Pancreas (tissue), 10 donors: ENCODE data around the gene TRPM3. TPM values are rescaled to one million over a fixed set of nuclear protein-coding genes. Genes with fewer than 3 reads are reported as not detected.

Experiments used
- ATAC-seq, 4 donors: fragments of 200-7000 bp; cut with Tn5 transposase; one replicate each; pipeline versions ENCODE4 v1.8.0 to v1.9.1; 2020; ENCODE audit warnings: mild to moderate bottlenecking in 4 of 4, moderate library complexity in 4 of 4
- DNase-seq, 6 donors: peaks; one replicate each; pipeline ENCODE4 v3.0.0-alpha.2; 2020
- FAIRE-seq: peaks from 2 replicates; lab custom pipeline; 2012; peaks lifted over from hg19 to GRCh38; lab: Jason Lieb, UNC
- H3K27ac ChIP-seq, 4 donors: fragments of 200-600 bp; sonication (generic); 1 replicate in 3 of 4; 2 replicates in 1 of 4; pipeline versions ENCODE4 v1.5.0 to v1.8.0; 2020
- H3K27me3 ChIP-seq, 4 donors: fragments of 200-600 bp; one replicate each; pipeline ENCODE4 v1.8.0; 2021
- H3K36me3 ChIP-seq, 3 donors: fragments of 200-600 bp; sonication (generic) in 1 of 3; one replicate each; pipeline versions ENCODE4 v1.5.0 to v1.8.0; 2020 to 2021
- H3K4me1 ChIP-seq, 3 donors: fragments of 200-600 bp; one replicate each; pipeline ENCODE4 v1.8.0; 2021
- H3K4me3 ChIP-seq, 4 donors: fragments of 200-600 bp; sonication (generic) in 2 of 4; one replicate each; pipeline versions ENCODE4 v1.5.0 to v1.8.0; 2020 to 2021
- H3K9me3 ChIP-seq, 4 donors: fragments of 200-600 bp; one replicate each; pipeline ENCODE4 v1.8.0; 2021
- WGBS, 2 donors: extraction: QIAGEN DNeasy Blood & Tissue Kit; methylation state at CpG; one replicate each; pipeline ENCODE4 v1.1.7; 2013; 5-methylcytosine and 5-hydroxymethylcytosine counted together
- intact Hi-C, 3 donors: fragments of 100-400 bp; cut with DNase I; formaldehyde crosslinking; loops; one replicate each; pipeline versions ENCODE4 v1.11.1 to v1.14.2; 2022
- polyA plus RNA-seq, 2 donors: library from polyadenylated mRNA; stranded (reverse); fragments of 200-250 nt; gene quantifications; one replicate each; pipeline ENCODE4 v1.2.3, GENCODE V29; 2013
- total RNA-seq, 6 donors: library from RNA; stranded (reverse); fragmentation: NEBNext Ultra II Directional in 4 of 6; extraction: Animal tissue kit (Norgen Biotek cat#: 25700) in 4 of 6; gene quantifications; one replicate each; pipeline versions ENCODE4 v1.2.1 to v1.2.4, GENCODE V29; 2021 to 2023
- TF ChIP-seq, protein P1 (sequence below), 4 donors: fragments of 200-600 bp; sonication (generic) in 3 of 4; IDR thresholded peaks; one replicate each; pipeline versions ENCODE4 v1.5.0 to v1.8.0; 2021; ENCODE audit warnings: antibody characterized with exemption in 4 of 4
- donor health status: healthy with polysubstance abuse.
- donor health status: DM: no; HTN: no; CAD: no; lungs with moderate emphysema.
- donor health status: DM: no; HTN: no; CAD: no.
- donor health status: control.
- donor health status: control.
- donor health status: Bipolar disorder and iron deficiency.
- donor health status: DM: yes; HTN: yes; CAD: no.
- donor health status: DM: no; HTN: no; CAD: no.
- donor health status: DM: no; HTN: no; CAD: no.
- donor health status: DM: yes; HTN: yes; CAD: no.

Gene TRPM3
- total and polyA plus RNA-seq, 8 donors, result 0.22 to 1.9 (median 0.76) TPM

DNA sequence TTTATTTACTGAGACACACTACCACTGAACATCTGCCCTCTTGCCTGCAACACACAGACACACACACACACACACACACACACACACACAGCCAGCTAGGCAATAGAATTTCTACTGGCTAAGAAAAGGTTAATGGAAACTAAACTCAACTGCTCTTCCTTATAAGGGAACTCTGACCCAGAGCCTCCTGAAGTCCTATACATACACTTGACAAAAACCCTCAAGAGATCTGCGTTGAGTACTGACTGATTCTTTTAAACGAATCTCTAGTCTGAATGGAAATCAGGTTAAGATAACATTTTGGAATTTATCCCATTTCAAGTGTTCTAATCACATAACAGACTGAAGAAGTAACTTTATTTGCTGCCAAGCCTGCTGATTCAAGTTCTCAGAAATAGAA lies 25.9 kb upstream of the TRPM3 start:
- TF ChIP-seq, protein P1, sequence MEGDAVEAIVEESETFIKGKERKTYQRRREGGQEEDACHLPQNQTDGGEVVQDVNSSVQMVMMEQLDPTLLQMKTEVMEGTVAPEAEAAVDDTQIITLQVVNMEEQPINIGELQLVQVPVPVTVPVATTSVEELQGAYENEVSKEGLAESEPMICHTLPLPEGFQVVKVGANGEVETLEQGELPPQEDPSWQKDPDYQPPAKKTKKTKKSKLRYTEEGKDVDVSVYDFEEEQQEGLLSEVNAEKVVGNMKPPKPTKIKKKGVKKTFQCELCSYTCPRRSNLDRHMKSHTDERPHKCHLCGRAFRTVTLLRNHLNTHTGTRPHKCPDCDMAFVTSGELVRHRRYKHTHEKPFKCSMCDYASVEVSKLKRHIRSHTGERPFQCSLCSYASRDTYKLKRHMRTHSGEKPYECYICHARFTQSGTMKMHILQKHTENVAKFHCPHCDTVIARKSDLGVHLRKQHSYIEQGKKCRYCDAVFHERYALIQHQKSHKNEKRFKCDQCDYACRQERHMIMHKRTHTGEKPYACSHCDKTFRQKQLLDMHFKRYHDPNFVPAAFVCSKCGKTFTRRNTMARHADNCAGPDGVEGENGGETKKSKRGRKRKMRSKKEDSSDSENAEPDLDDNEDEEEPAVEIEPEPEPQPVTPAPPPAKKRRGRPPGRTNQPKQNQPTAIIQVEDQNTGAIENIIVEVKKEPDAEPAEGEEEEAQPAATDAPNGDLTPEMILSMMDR (IDR thresholded peaks at IDR 0.05), result no peak
- Histone ChIP-seq H3K36me3 (no peaks in the 10 kb centered on the region), H3K9me3 (peaks cover 0 to 3% (median 0%) of the 10 kb centered on the region in 4 donors), H3K4me3 (no peak overlapping the region), H3K4me1 (no peaks in the 10 kb centered on the region), H3K27me3 (no peaks in the 10 kb centered on the region), H3K27ac (no peak overlapping the region)
- WGBS, 2 donors, result 21 to 31% methylated on average over 2 of the region's 2 CpGs
- no peak for ATAC-seq
- no peak for DNase-seq
- intact Hi-C loops, result no loop called here
- no peak for FAIRE-seq

- ATAC-seq (no peak), DNase-seq (no peak), FAIRE-seq (no peak)
- Histone ChIP-seq H3K36me3 (no peaks in the 10 kb centered on the region), H3K9me3 (peaks cover 0 to 3% (median 0%) of the 10 kb centered on the region in 4 donors), H3K27me3 (no peaks in the 10 kb centered on the region), H3K27ac (no peak overlapping the region), H3K4me1 (no peaks in the 10 kb centered on the region), H3K4me3 (no peak overlapping the region)
- 43 to 56% methylated on average over 1 of the region's 1 CpG for WGBS, 2 donors
- intact Hi-C loops, result no loop called here
- TF ChIP-seq, protein P1 (IDR thresholded peaks at IDR 0.05), result no peak
Measured at GRCh38 chr9:71146511-71146910, 25.1 kb upstream of the TRPM3 start.

DNA sequence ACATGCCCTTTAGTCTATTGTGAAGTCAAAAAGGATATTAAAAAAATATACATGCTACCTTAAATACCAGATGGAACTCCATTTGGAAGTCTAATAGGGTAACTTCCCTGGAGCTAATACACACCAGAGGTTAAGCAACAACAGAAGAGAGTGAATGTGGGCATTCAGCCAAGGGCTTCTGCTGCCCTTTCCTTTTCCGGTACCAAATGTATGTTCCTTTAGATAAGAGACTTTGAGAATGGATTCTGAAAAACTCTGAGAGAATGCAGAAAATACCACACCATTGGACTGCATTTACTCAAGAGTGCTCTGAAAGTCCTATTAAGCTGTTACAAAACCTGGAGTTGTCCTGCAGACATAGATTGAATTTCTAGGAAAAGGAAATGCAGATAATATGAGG lies 23.8 kb upstream of the TRPM3 start:
- Histone ChIP-seq H3K36me3 (no peaks in the 10 kb centered on the region), H3K27me3 (no peaks in the 10 kb centered on the region), H3K27ac (no peak overlapping the region), H3K4me3 (no peak overlapping the region), H3K9me3 (peaks cover 0 to 3% (median 0%) of the 10 kb centered on the region in 4 donors), H3K4me1 (no peaks in the 10 kb centered on the region)
- intact Hi-C loops, result no loop called here
- TF ChIP-seq, protein P1 (IDR thresholded peaks at IDR 0.05), result no peak
- 7 to 9% methylated on average over 1 of the region's 1 CpG for WGBS, 2 donors
- no peak for FAIRE-seq
- no peak for DNase-seq
- ATAC-seq, result no peak

GRCh38 chr9:71144495-71144894 lies 23.1 kb upstream of the TRPM3 start:
- H3K27ac ChIP-seq, result no peak overlapping the region
- H3K4me3 ChIP-seq, result no peak overlapping the region
- 64 to 68% methylated on average over 2 of the region's 2 CpGs for WGBS, 2 donors
- intact Hi-C loops, result no loop called here
- FAIRE-seq (no peak), ATAC-seq (no peak), DNase-seq (no peak)
- no peaks in the 10 kb centered on the region for H3K27me3 ChIP-seq
- no peaks in the 10 kb centered on the region for H3K4me1 ChIP-seq
- H3K9me3 ChIP-seq, result peaks cover 0 to 3% (median 0%) of the 10 kb centered on the region in 4 donors
- TF ChIP-seq, protein P1 (IDR thresholded peaks at IDR 0.05), result no peak
- H3K36me3 ChIP-seq, result no peaks in the 10 kb centered on the region

- intact Hi-C loops, result no loop called here
Measured at GRCh38 chr9:71136696-71137095, 15.3 kb upstream of the TRPM3 start.

More at GRCh38 chr9:71136696-71137095, 15.3 kb upstream of the TRPM3 start:
- no peak overlapping the region for H3K4me3 ChIP-seq
- H3K36me3 ChIP-seq, result no peaks in the 10 kb centered on the region
- FAIRE-seq (no peak), DNase-seq (no peak), ATAC-seq (no peak)
- WGBS, 2 donors, result 77 to 81% methylated on average over 6 of the region's 6 CpGs
- no peak overlapping the region for H3K27ac ChIP-seq
- H3K27me3 ChIP-seq, result no peaks in the 10 kb centered on the region
- H3K4me1 ChIP-seq, result no peaks in the 10 kb centered on the region
- no peaks in the 10 kb centered on the region for H3K9me3 ChIP-seq
- TF ChIP-seq, protein P1 (IDR thresholded peaks at IDR 0.05), result no peak
